Activated T-cell treated with anti-CD3 and anti-CD28 coated beads, Interleukin-2, amount 50 U/mL, for 72 hours (primary cell): Measurements from ENCODE around the gene PAX5. TPM values are rescaled to one million over a fixed set of nuclear protein-coding genes. Genes with fewer than 3 reads are reported as not detected.

ENCODE experiments used
- ATAC-seq, 2 donors: fragments of 150-1000 bp; cut with Tn5 transposase; replicated peaks in 1 of 2; 2 replicates each; pipeline ENCODE4 v1.10.0; 2021; ENCODE audit warnings: moderate library complexity in 2 of 2, mild to moderate bottlenecking in 1 of 2
- DNase-seq, 2 donors: peaks; one replicate each; pipeline ENCODE4 v3.0.0; 2021 to 2022; ENCODE audit warnings: mixed read lengths in 1 of 2
- H3K27ac Mint-ChIP-seq: one replicate; pipeline ENCODE4 v1.8.0; 2022; ENCODE audit warnings: mild to moderate bottlenecking, moderate library complexity, mixed read lengths
- H3K27me3 Mint-ChIP-seq: one replicate; pipeline ENCODE4 v1.8.0; 2022; ENCODE audit warnings: low read depth, mixed read lengths
- H3K36me3 Mint-ChIP-seq, 2 donors: one replicate each; pipeline ENCODE4 v1.8.0; 2022; ENCODE audit warnings: mixed read lengths in 2 of 2, mild to moderate bottlenecking in 1 of 2; ENCODE audit not compliant: insufficient read depth in 2 of 2
- H3K4me1 Mint-ChIP-seq: one replicate; pipeline ENCODE4 v1.8.0; 2022; ENCODE audit warnings: low read depth, mixed read lengths
- H3K4me3 Mint-ChIP-seq, 2 donors: one replicate each; pipeline ENCODE4 v1.8.0; 2022; ENCODE audit warnings: mild to moderate bottlenecking in 2 of 2, mixed read lengths in 2 of 2, moderate library complexity in 2 of 2
- H3K9me3 Mint-ChIP-seq, 2 donors: one replicate each; pipeline ENCODE4 v1.8.0; 2022; ENCODE audit warnings: mixed read lengths in 2 of 2
- total RNA-seq, 2 donors: library from RNA; stranded (reverse); gene quantifications; one replicate each; pipeline ENCODE4 v1.2.3, GENCODE V29; 2022

The PAX5 gene
- total RNA-seq, 2 donors from 2014 or later, result 2.2 TPM

DNA sequence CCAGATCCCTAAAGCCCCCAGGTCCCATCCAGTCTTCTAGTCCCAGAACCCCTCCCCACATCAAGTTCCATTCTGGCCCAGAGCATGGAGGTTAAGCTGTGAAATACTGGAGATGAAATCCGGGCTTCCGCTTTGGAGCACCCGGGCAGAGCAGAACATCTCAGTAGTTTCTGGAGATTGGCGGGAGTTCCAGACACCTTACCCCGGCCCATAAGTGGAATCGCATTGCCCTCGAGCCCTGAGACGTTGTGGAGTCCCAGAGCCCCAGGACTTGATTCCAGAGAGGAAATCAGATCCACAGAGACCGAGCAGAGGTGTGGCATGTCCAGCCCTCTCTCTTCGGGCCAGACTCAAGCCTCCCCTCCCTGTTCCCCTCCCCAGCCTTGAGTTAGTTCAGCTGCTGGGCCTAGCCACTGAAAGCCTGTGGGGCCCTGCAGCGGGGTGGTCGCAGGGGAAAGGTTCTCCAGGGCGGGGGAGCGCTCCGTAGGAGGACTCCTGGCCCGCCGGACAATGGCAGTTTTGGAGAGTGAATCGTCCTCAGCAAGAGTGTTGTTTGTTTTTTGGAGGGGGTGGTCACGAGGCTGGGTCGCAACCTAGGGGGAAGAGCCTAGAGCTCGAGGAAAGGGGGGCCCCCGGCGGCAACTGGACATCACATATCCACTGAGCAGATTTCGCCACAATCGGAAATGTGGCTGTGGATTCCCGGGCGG is 1.0 kb upstream of the PAX5 start:
- H3K4me3 Mint-ChIP-seq, result peak overlapping the region; percentile 90
- no peak overlapping the region for H3K27ac Mint-ChIP-seq
- peaks cover 83% of the 10 kb centered on the region for H3K27me3 Mint-ChIP-seq
- H3K4me1 Mint-ChIP-seq, result peaks cover 34% of the 10 kb centered on the region
- peak in 1 of 2 donors; percentile 2 for ATAC-seq
- peaks cover 4 to 9% of the 10 kb centered on the region in 2 donors for H3K36me3 Mint-ChIP-seq
- no peaks in the 10 kb centered on the region for H3K9me3 Mint-ChIP-seq
- no peak for DNase-seq

DNA sequence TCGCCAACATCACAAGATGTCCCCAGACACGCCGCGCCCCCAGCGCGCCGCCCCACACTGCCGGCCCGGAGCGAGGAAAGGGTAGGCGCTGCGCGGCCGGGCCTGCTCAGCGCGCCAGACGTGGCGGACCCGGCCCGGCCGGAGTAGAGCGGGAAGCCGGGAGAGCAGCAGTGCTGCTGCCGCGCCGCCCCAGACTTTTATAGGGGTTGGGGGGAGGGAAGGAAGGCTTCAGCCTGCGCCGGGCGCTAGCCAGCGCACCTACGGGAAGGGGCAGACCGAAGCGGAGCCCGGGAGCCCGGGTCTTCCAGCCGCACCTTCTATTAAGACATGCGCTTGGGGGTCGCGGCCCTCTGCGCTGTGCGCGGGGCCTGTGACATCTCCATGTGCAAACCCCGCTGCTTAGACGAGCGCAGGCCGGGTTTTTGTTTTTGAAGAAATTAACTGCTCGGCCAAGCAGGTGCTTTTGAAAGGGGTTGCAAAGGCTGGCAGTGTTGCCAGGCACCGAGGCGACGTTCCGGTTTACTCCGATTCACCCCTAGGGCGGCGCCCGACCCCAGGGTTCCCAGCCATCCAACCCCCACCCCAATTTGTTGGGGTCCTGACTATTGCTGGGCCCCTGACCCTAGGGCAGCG is 353 bp upstream of the PAX5 start:
- Mint-ChIP-seq H3K4me1 (peaks cover 40% of the 10 kb centered on the region), H3K27ac (no peak overlapping the region), H3K27me3 (peaks cover 88% of the 10 kb centered on the region), H3K9me3 (no peaks in the 10 kb centered on the region), H3K4me3 (peak overlapping the region; percentile 90), H3K36me3 (peaks cover 4 to 9% of the 10 kb centered on the region in 2 donors)
- DNase-seq (peak; percentile 58 to 59), ATAC-seq (peak; percentile 52 to 64)

DNA sequence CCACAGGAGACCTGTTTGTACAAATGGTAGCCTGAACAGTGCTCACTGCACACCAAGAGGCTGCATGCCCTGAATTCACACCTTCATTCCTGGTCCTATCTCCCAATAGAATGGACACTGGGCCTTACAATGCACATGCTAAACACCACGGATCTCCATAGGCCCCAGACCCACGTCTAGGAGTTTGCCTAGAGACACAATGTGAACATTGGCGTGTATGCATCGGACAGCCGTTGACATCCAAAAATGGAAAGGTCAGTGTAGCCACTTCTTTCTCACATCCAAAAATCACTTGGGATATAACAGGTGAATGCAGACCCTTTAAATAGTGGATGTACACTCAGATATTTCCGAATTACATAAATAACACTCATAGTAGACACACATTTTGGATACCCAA is 927 bp downstream of the PAX5 start:
- Mint-ChIP-seq H3K4me1 (peaks cover 51% of the 10 kb centered on the region), H3K4me3 (peak overlapping the region in 1 of 2 donors; percentile 31), H3K9me3 (no peaks in the 10 kb centered on the region)

GRCh38 chr9:37032713-37033112 is 1.4 kb downstream of the PAX5 start:
- Mint-ChIP-seq H3K27ac (no peak overlapping the region), H3K27me3 (peaks cover 88% of the 10 kb centered on the region), H3K9me3 (no peaks in the 10 kb centered on the region), H3K4me1 (peaks cover 55% of the 10 kb centered on the region), H3K4me3 (no peak overlapping the region), H3K36me3 (peaks cover 8 to 12% of the 10 kb centered on the region in 2 donors)
- no peak for ATAC-seq
- no peak for DNase-seq

More for the DNA sequence above, 927 bp downstream of the PAX5 start:
- peaks cover 88% of the 10 kb centered on the region for H3K27me3 Mint-ChIP-seq
- no peak overlapping the region for H3K27ac Mint-ChIP-seq
- no peak for ATAC-seq
- DNase-seq, result no peak
- peaks cover 6 to 9% of the 10 kb centered on the region in 2 donors for H3K36me3 Mint-ChIP-seq

- Mint-ChIP-seq H3K27me3 (peaks cover 87% of the 10 kb centered on the region), H3K4me3 (no peak overlapping the region), H3K36me3 (peaks cover 9% of the 10 kb centered on the region in 2 donors), H3K9me3 (no peaks in the 10 kb centered on the region), H3K4me1 (peaks cover 55% of the 10 kb centered on the region), H3K27ac (no peak overlapping the region)
- no peak for ATAC-seq
- no peak for DNase-seq
Measured at GRCh38 chr9:37031902-37032301, 2.2 kb downstream of the PAX5 start.

DNA sequence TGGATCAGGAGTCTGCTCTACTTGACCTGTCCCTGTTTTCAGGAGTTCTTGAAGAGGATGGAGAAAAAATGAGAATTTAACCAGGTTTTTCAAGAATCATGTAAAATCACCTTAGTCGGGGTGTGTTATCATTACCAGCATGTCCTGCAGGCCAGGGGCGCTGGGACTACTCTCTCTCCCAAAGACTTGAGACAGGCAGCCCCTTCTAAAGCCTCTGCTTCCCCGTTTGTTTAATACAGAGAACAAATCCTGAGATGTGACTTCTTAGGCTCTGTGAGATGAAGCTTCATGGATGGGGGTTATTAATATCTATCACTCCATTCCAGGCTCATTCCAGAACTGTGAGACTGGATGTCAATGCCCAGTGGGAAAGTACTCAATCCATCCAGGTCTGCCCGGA is 3.0 kb downstream of the PAX5 start:
- Mint-ChIP-seq H3K4me1 (peaks cover 55% of the 10 kb centered on the region), H3K9me3 (no peaks in the 10 kb centered on the region)

DNA sequence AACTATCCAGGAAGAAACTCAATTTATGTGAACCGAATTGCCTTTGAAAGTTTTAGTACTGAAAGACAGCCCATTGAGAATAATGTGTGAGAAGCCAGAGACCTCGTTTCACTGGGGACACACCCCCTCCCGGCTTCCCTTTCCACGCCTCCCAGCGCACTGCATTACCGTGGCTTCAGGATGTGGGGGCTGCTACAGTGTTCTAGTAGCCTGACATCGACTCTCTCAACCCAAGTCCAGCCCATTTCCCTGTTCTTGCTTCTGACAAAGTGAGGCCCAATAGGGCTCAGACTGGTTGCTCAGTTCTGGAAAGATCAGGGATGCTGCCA is 3.5 kb downstream of the PAX5 start:
- Mint-ChIP-seq H3K27me3 (peaks cover 83% of the 10 kb centered on the region), H3K9me3 (no peaks in the 10 kb centered on the region), H3K27ac (no peak overlapping the region), H3K4me1 (peaks cover 55% of the 10 kb centered on the region), H3K36me3 (peaks cover 6 to 7% of the 10 kb centered on the region in 2 donors), H3K4me3 (peak overlapping the region; percentile 72 to 94)
- no peak for DNase-seq
- no peak for ATAC-seq

More for the DNA sequence above, 3.0 kb downstream of the PAX5 start:
- Mint-ChIP-seq H3K4me3 (no peak overlapping the region), H3K36me3 (peaks cover 7% of the 10 kb centered on the region in 2 donors), H3K27ac (no peak overlapping the region), H3K27me3 (peaks cover 83% of the 10 kb centered on the region)
- DNase-seq (no peak), ATAC-seq (no peak)

GRCh38 chr9:37029776-37030610 is 4.1 kb downstream of the PAX5 start:
- ATAC-seq, result no peak
- H3K27ac Mint-ChIP-seq, result no peak overlapping the region
- H3K4me3 Mint-ChIP-seq, result peak overlapping the region; percentile 72 to 94
- H3K27me3 Mint-ChIP-seq, result peaks cover 82% of the 10 kb centered on the region
- no peak for DNase-seq
- H3K4me1 Mint-ChIP-seq, result peaks cover 52% of the 10 kb centered on the region
- H3K9me3 Mint-ChIP-seq, result no peaks in the 10 kb centered on the region
- peaks cover 6 to 7% of the 10 kb centered on the region in 2 donors for H3K36me3 Mint-ChIP-seq

DNA sequence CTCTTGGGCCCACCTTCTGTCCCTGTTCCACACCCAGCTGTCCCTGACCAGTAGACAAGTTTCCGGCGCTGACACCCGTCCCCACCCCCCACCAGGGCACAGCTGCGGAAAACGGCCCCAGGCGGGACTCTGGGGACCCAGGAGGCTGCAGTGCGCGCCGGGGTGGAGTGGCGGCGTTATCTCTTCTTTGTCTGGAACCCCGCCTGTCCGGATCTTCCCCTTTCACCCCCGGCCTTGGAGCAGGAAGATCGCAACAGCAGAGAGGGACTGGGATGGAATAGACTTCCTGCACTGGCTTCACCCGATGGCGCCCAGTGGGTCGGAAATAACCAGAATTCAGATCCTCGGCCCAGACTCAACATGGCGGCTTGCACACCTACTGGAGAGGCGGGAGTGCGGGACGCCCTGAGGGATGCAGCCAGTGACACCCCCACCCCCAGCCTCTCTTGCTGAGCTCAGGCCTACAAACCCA is 4.7 kb downstream of the PAX5 start:
- H3K36me3 Mint-ChIP-seq, result peaks cover 6 to 7% of the 10 kb centered on the region in 2 donors
- H3K27me3 Mint-ChIP-seq, result peaks cover 83% of the 10 kb centered on the region
- H3K27ac Mint-ChIP-seq, result no peak overlapping the region
- H3K4me3 Mint-ChIP-seq, result peak overlapping the region; percentile 72 to 94
- ATAC-seq, result no peak
- DNase-seq, result peak in 1 of 2 donors; percentile 12
- H3K4me1 Mint-ChIP-seq, result peaks cover 48% of the 10 kb centered on the region
- no peaks in the 10 kb centered on the region for H3K9me3 Mint-ChIP-seq

- peaks cover 90% of the 10 kb centered on the region for H3K27me3 Mint-ChIP-seq
- peaks cover 7 to 9% of the 10 kb centered on the region in 2 donors for H3K36me3 Mint-ChIP-seq
- ATAC-seq (no peak), DNase-seq (no peak)
- peak overlapping the region; percentile 84 to 94 for H3K4me3 Mint-ChIP-seq
- H3K27ac Mint-ChIP-seq, result no peak overlapping the region
- peaks cover 48% of the 10 kb centered on the region for H3K4me1 Mint-ChIP-seq
- no peaks in the 10 kb centered on the region for H3K9me3 Mint-ChIP-seq
Measured at GRCh38 chr9:37028420-37029031, 5.5 kb downstream of the PAX5 start.

DNA sequence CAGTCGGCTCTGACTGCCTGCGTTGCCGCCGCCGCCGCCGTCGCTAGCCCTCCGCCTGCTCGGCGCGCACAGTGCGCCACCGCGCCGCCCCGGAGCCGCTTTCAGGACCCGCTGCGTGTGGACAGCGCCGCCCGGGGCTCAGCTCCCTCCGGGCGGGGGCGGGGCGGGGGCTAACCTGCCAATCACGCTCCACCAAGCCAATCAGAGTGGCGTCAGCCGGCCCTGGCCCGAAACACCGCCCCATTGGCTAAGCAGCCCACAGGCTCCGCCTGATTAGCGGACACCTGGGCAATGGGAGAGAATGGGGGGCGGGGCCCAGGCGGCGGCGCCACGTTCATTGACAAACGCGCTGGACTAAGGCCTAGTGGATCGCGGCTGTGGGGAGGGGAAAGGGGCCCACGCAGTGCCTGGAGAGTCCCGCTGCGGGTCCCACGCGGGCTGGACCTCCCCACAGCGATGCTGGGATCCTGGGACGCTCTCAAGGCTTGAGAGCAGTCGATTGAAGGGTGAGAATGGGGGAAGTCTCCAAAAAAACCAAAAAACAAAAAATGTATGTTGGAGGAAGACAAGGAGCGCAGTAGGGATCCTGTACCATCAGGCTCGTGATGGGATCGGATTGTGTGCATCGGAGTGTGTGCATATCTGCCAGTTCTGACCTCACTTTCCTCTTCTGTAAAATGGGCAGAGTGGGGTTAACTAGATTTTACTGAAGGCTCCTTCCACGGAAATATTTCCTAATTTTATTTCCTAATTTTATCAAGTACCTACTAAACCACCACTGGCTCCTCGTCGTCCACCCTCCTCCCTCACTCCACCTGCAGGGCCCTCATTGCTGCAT is 6.3 kb downstream of the PAX5 start:
- Mint-ChIP-seq H3K9me3 (no peaks in the 10 kb centered on the region), H3K4me3 (peak overlapping the region; percentile 84 to 94)

More for the DNA sequence above, 6.3 kb downstream of the PAX5 start:
- peaks cover 90% of the 10 kb centered on the region for H3K27me3 Mint-ChIP-seq
- DNase-seq (peak; percentile 92 to 95), ATAC-seq (peak; percentile 96 to 97)
- peak overlapping the region; percentile 58 for H3K27ac Mint-ChIP-seq
- H3K36me3 Mint-ChIP-seq, result peaks cover 7 to 9% of the 10 kb centered on the region in 2 donors
- peaks cover 48% of the 10 kb centered on the region for H3K4me1 Mint-ChIP-seq
